ENCODE data around the gene USP15. TPM values are rescaled to one million over a fixed set of nuclear protein-coding genes. Genes with fewer than 3 reads are reported as not detected.
"Not testable (repeated sequence)": the region's sequence is repeated elsewhere in the genome, so short reads cannot be mapped to it uniquely, and the experiment has no call there.

Gene USP15
- polyA plus RNA-seq, 3 donors: 19.2 to 27.7 (median 26.4) TPM

GRCh38 chr12:62344731-62345556 lies 84.7 kb downstream of the USP15 start:
- WGBS, 3 donors: 87 to 96% (median 88%) methylated on average over 4 of the region's 4 CpGs
- H3K27ac ChIP-seq (ENCODE audit: low read depth, low read length): not testable (repeated sequence)

DNA sequence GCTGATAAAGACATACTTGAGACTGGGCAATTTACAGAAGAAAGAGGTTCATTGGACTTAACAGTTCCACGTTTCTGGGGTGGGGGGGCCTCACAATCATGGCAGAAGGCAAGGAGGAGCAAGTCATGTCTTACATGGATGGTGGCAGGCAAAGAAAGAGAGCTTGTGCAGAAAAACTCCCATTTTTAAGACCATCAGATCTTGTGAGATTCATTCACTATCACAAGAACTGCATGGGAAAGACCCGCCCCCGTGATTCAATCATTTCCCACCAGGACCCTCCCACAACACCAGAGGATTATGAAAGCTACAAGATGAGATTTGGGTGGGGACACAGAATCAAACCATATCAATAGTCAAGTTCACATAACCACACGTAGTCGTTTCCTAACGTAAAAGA lies 85.5 kb downstream of the USP15 start:
- 97 to 98% (median 98%) methylated on average over 6 of the region's 6 CpGs for WGBS, 3 donors
- H3K27ac ChIP-seq (ENCODE audit: low read depth, low read length): no peak overlapping the region

GRCh38 chr12:62346817-62347216 lies 86.6 kb downstream of the USP15 start:
- H3K27ac ChIP-seq (ENCODE audit: low read depth, low read length): no peak overlapping the region
- 90 to 98% (median 90%) methylated on average over 1 of the region's 1 CpG for WGBS, 3 donors

DNA sequence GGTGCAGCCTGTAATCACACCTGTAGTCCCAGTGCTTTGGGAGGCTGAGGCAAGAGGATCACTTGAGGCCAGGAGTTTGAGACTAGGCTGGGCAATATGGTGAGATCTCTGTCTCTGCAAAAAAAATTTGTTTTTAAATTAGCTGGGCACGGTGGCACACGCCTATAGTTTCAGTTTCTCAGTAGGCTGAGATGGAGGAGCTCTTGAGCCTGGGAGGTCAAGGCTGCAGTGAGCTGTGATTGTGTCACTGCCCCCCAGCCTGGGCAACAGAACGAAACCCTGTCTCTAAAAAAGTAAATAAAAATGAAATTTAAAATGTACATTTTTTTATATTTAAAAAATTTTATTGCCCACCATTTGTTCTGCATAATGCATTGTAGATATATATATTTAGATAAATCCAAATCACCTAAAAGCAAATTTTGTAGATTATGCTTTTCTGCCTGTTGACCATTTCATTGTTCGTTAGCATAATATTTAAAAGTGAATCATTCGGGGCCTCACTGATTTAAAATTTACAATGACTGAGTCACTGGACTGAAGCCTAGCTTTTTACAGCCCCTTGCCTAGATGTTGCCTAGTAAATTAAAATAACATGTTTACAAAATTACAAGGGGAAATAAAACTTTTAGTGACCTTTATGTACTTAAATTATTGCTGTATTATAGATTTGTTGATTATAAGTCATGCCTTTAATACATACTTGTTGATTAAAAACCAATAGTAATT lies 87.9 kb downstream of the USP15 start:
- H3K27ac ChIP-seq (ENCODE audit: low read depth, low read length): no peak overlapping the region
- WGBS, 3 donors: 91 to 97% (median 94%) methylated on average over 5 of the region's 5 CpGs

DNA sequence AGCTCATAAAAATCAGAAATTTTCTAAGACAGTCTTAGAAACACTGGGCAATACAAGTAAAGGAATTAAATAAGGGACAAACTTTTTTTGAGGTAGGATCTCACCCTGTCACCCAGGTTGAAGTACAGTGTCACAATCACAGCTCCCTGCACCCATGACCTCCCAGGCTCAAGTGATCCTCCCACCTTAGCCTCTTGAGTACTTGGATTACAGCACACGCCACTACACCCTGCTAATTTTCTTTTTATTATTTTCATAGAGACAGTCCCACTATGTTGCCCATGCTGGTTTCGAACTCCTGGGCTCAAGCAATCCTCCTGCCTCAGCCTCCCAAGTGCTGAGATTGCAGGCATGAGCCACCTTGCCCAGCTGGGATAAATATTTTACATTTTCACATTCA lies 90.3 kb downstream of the USP15 start:
- H3K27ac ChIP-seq (ENCODE audit: low read depth, low read length): no peak overlapping the region
- WGBS, 3 donors: 70 to 98% (median 95%) methylated on average over 2 of the region's 2 CpGs

- WGBS, 3 donors: 48 to 100% (median 92%) methylated on average over 1 of the region's 1 CpG
- H3K27ac ChIP-seq (ENCODE audit: low read depth, low read length): no peak overlapping the region
These were observed 91.1 kb downstream of the USP15 start for GRCh38 chr12:62351326-62351725.

- no peak overlapping the region for H3K27ac ChIP-seq (ENCODE audit: low read depth, low read length)
- WGBS, 3 donors: 82 to 99% (median 92%) methylated on average over 2 of the region's 2 CpGs
These were observed 100.8 kb downstream of the USP15 start for GRCh38 chr12:62361048-62361447.

DNA sequence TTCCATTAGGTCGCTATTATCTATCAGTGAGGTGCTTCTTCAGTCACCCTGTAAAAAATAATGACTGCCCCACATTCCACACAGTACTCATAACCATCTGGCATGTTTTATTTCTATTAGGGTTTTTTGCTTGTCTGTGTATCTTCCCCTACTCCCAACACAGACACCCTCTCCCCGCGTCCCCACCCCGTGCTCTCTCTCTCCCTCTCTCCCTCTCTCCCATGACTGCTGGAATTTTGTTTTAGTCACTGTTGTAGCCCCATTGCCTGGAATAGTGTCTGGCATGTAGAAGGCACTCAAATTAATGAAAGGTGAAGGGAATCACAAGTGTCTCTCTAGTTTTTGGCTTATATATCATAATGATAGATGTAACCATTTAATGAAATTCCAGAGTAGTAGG lies 103.3 kb downstream of the USP15 start:
- no peak overlapping the region for H3K27ac ChIP-seq (ENCODE audit: low read depth, low read length)
- WGBS, 3 donors: 88 to 97% (median 97%) methylated on average over 4 of the region's 4 CpGs

- WGBS, 3 donors: 97 to 100% (median 100%) methylated on average over 1 of the region's 1 CpG
- not testable (repeated sequence) for H3K27ac ChIP-seq (ENCODE audit: low read depth, low read length)
These were observed 104.5 kb downstream of the USP15 start for GRCh38 chr12:62364697-62365096.

DNA sequence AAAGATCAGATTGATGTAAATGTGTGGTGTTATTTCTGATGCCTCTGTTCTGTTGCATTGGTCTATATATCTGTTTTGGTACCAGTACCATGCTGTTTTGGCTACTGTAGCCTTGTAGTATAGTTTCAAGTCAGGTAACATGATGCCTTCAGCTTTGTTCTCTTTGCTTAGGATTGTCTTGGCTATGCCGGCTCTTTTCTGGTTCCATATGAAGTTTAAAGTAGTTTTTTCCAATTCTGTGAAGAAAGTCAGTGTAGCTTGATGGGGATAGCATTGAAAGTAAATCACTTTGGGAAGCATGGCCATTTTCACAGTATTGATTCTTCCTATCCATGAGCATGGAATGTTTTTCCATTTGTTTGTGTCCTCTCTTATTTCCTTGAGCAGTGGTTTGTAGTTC lies 105.6 kb downstream of the USP15 start:
- not testable (repeated sequence) for H3K27ac ChIP-seq (ENCODE audit: low read depth, low read length)
- 99 to 100% (median 100%) methylated on average over 1 of the region's 1 CpG for WGBS, 3 donors

DNA sequence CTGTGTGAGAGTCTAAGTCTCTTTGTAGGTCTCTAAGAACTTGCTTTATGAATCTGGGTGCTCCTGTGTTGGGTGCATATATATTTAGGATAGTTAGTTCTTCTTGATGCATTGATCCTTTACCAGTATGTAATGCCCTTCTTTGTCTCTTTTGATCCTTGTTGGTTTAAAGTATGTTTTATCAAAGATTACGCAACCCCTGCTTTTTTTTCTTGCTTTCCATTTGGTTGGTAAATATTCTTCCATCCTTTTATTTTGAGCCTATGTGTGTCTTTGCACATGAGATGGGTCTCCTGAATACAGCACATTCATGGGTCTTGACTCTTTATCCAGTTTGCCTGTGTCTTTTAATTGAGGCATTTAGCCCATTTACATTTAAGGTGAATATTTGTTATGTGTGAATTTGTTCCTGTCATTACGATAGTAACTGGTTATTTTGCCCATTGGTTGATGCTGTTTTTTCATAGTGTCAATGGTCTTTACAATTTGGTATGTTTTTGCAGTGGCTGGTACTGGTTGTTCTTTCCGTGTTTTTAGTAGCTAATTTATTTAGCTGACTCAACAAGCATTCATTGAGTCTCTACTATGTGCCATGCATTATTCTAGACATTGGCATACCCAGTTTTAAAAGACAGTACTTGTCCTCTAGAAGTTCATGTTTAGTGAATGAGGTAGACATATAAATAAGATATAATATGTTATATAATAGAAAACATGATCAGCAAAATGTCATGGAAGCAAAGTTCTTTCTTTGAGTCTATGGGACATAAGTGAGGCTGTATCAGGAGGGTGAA lies 108.4 kb downstream of the USP15 start:
- 97 to 98% (median 97%) methylated on average over 3 of the region's 3 CpGs for WGBS, 3 donors
- H3K27ac ChIP-seq (ENCODE audit: low read depth, low read length): not testable (repeated sequence)

DNA sequence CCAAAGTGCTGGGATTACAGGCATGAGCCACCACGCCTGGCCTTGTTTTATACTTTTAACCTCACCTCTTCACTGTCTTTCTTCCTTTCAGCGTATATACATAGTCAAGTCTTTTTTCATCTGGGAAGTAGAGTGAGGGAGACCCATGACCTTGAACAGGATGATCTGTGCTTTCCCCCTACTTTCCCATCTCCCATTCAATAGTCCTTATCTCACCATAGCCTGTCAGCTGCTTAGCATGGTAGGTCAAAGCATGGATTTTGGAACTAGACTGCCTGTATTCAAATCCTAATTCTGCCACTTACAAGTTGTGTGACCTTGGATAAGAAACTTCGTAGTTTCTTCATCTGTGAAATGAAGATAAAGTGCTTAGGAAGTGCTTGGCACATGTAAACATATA lies 110.0 kb downstream of the USP15 start:
- WGBS, 3 donors: 82 to 96% (median 96%) methylated on average over 3 of the region's 3 CpGs
- H3K27ac ChIP-seq (ENCODE audit: low read depth, low read length): no peak overlapping the region

GRCh38 chr12:62371661-62372060 lies 111.5 kb downstream of the USP15 start:
- no peak overlapping the region for H3K27ac ChIP-seq (ENCODE audit: low read depth, low read length)
- WGBS, 3 donors: 66 to 95% (median 94%) methylated on average over 4 of the region's 4 CpGs

GRCh38 chr12:62372134-62372533 lies 111.9 kb downstream of the USP15 start:
- 85 to 89% (median 85%) methylated on average over 2 of the region's 2 CpGs for WGBS, 3 donors
- no peak overlapping the region for H3K27ac ChIP-seq (ENCODE audit: low read depth, low read length)

DNA sequence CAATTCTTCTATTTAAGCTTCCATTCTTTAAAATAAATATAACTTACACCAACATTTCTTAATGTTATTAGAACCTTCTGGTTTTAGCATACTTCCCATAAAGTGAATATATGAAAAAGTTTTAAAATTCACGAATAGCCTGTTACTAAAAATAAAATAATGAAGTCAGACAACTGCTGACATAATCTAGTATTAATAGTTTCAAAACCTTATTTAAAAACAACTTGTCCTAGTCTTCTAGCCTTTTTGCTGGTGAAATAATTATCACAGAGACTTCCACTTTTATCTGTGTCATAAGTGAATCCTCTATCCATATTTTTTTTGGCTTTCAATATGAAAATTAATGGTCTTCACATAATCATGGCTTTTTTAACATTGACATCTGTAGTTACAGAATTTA lies 112.6 kb downstream of the USP15 start:
- WGBS, 3 donors: 34 to 85% (median 38%) methylated on average over 1 of the region's 1 CpG
- H3K27ac ChIP-seq (ENCODE audit: low read depth, low read length): no peak overlapping the region

GRCh38 chr12:62375603-62376002 lies 115.4 kb downstream of the USP15 start:
- no peak overlapping the region for H3K27ac ChIP-seq (ENCODE audit: low read depth, low read length)
- WGBS, 3 donors: 81 to 94% (median 83%) methylated on average over 3 of the region's 3 CpGs

- WGBS, 3 donors: 79 to 89% (median 85%) methylated on average over 2 of the region's 2 CpGs
- no peak overlapping the region for H3K27ac ChIP-seq (ENCODE audit: low read depth, low read length)
These were observed 119.0 kb downstream of the USP15 start for GRCh38 chr12:62379026-62379722.

- no peak overlapping the region for H3K27ac ChIP-seq (ENCODE audit: low read depth, low read length)
These were observed 119.5 kb downstream of the USP15 start for GRCh38 chr12:62379723-62380045.

GRCh38 chr12:62382526-62382925 lies 122.3 kb downstream of the USP15 start:
- 83 to 97% (median 87%) methylated on average over 2 of the region's 2 CpGs for WGBS, 3 donors
- H3K27ac ChIP-seq (ENCODE audit: low read depth, low read length): no peak overlapping the region
